Esophagus muscularis mucosa (tissue), 4 donors: Measurements from ENCODE around the gene RFFL. TPM values are rescaled to one million over a fixed set of nuclear protein-coding genes. Genes with fewer than 3 reads are reported as not detected.
"Not testable (repeated sequence)": the region's sequence is repeated elsewhere in the genome, so short reads cannot be mapped to it uniquely, and the experiment has no call there.

ENCODE experiments used
- DNase-seq: peaks from one replicate; pipeline ENCODE4 v3.0.0-alpha.2; 2017; ENCODE audit errors: extremely low spot score
- H3K27ac ChIP-seq, 4 donors: fragments of 200-600 bp; sonication (generic); replicated peaks in 1 of 4; 1 replicate in 3 of 4; 2 replicates in 1 of 4; pipeline ENCODE4 v1.5.1; 2016 to 2019; ENCODE audit warnings: mild to moderate bottlenecking in 1 of 4
- H3K27me3 ChIP-seq, 4 donors: fragments of 200-600 bp; sonication (generic); one replicate each; pipeline versions ENCODE4 v1.5.1 to v1.6.0; 2016 to 2019
- H3K36me3 ChIP-seq, 4 donors: fragments of 200-600 bp; sonication (generic); one replicate each; pipeline ENCODE4 v1.5.1; 2016 to 2019
- H3K4me1 ChIP-seq, 4 donors: fragments of 200-600 bp; sonication (generic); one replicate each; pipeline ENCODE4 v1.5.1; 2016 to 2019
- H3K4me3 ChIP-seq, 4 donors: fragments of 200-600 bp; sonication (generic); 1 replicate in 2 of 4; 2 replicates in 2 of 4; pipeline ENCODE4 v1.5.1; 2016 to 2019; ENCODE audit warnings: mild to moderate bottlenecking in 4 of 4, moderate library complexity in 1 of 4
- H3K9me3 ChIP-seq, 4 donors: fragments of 200-600 bp; sonication (generic); 1 replicate in 3 of 4; 2 replicates in 1 of 4; pipeline ENCODE4 v1.5.1; 2016 to 2019
- CTCF ChIP-seq, 3 experiments: fragments of 200-600 bp in 2 of 3; fragments of 450-650 bp in 1 of 3; sonication (generic) in 2 of 3; IDR thresholded peaks; one replicate each; pipeline ENCODE4 v1.5.1; 2017 to 2019; ENCODE audit warnings: antibody characterized with exemption in 3 of 3, mild to moderate bottlenecking in 2 of 3, moderate library complexity in 1 of 3
- EP300 ChIP-seq: sonication (generic); formaldehyde crosslinking; IDR thresholded peaks from one replicate; pipeline ENCODE4 v1.6.1; 2017; ENCODE audit warnings: antibody characterized with exemption
- POLR2A ChIP-seq: fragments of 450-650 bp; IDR thresholded peaks from one replicate; pipeline ENCODE4 v1.6.1; 2017; ENCODE audit warnings: antibody characterized with exemption, moderate library complexity, mild to moderate bottlenecking, low read depth
- POLR2AphosphoS5 ChIP-seq, 2 donors: sonication (generic); formaldehyde crosslinking; IDR thresholded peaks; one replicate each; pipeline ENCODE4 v1.6.1; 2017; ENCODE audit warnings: antibody characterized with exemption in 2 of 2
- WGBS: methylation state at CpG from one replicate; pipeline ENCODE4 v1.1.5; 2018; 5-methylcytosine and 5-hydroxymethylcytosine counted together
- intact Hi-C: fragments of 100-400 bp; cut with DNase I; formaldehyde crosslinking; loops from one replicate; pipeline ENCODE4 v1.15.1; 2023
- total RNA-seq, 4 donors: library from RNA; depleted of rRNA; stranded (reverse); fragments of >200 nt; gene quantifications; one replicate each; pipeline versions ENCODE4 v1.1.0 to v1.2.1, GENCODE V29; 2016

RFFL gene
- total RNA-seq, 4 donors from 2014 or later = 19.5 to 40.9 (median 33.3) TPM

GRCh38 chr17:35101036-35101435 lies 37.5 kb upstream of the RFFL start:
- no peak overlapping the region for H3K27ac ChIP-seq
- no peaks in the 10 kb centered on the region for H3K4me1 ChIP-seq
- no peaks in the 10 kb centered on the region for H3K27me3 ChIP-seq
- no peak for DNase-seq
- TF ChIP-seq EP300 (no peak), POLR2A (no peak), CTCF (IDR thresholded peaks at IDR 0.05) (no peak), POLR2AphosphoS5 (IDR thresholded peaks at IDR 0.05) (no peak)
- H3K9me3 ChIP-seq = no peaks in the 10 kb centered on the region
- peaks cover 17 to 88% (median 62%) of the 10 kb centered on the region in 4 donors for H3K36me3 ChIP-seq
- intact Hi-C loops = no loop called here
- no peak overlapping the region for H3K4me3 ChIP-seq
- 95% methylated on average over 14 of the region's 14 CpGs for WGBS

GRCh38 chr17:35099908-35100307 lies 36.4 kb upstream of the RFFL start:
- peaks cover 17 to 78% (median 52%) of the 10 kb centered on the region in 4 donors for H3K36me3 ChIP-seq
- intact Hi-C loops = no loop called here
- H3K27me3 ChIP-seq = no peaks in the 10 kb centered on the region
- TF ChIP-seq POLR2A = no peak
- no peak for TF ChIP-seq CTCF (IDR thresholded peaks at IDR 0.05)
- no peak for TF ChIP-seq EP300
- no peak for TF ChIP-seq POLR2AphosphoS5 (IDR thresholded peaks at IDR 0.05)
- DNase-seq = no peak
- H3K4me1 ChIP-seq = no peaks in the 10 kb centered on the region
- no peaks in the 10 kb centered on the region for H3K9me3 ChIP-seq
- no peak overlapping the region for H3K4me3 ChIP-seq
- H3K27ac ChIP-seq = no peak overlapping the region
- 77% methylated on average over 3 of the region's 3 CpGs for WGBS

- Histone ChIP-seq H3K4me1 (no peaks in the 10 kb centered on the region), H3K27ac (no peak overlapping the region), H3K4me3 (no peak overlapping the region), H3K9me3 (no peaks in the 10 kb centered on the region), H3K36me3 (peaks cover 12 to 56% (median 38%) of the 10 kb centered on the region in 4 donors), H3K27me3 (no peaks in the 10 kb centered on the region)
- intact Hi-C loops = no loop called here
- no peak for DNase-seq
- TF ChIP-seq EP300 (no peak), POLR2AphosphoS5 (IDR thresholded peaks at IDR 0.05) (no peak), CTCF (IDR thresholded peaks at IDR 0.05) (no peak), POLR2A (no peak)
- 83% methylated on average over 2 of the region's 2 CpGs for WGBS
These were observed 34.3 kb upstream of the RFFL start for GRCh38 chr17:35097776-35098175.

GRCh38 chr17:35095741-35096140 lies 32.2 kb upstream of the RFFL start:
- Histone ChIP-seq H3K27ac (no peak overlapping the region), H3K36me3 (peaks cover 12 to 36% (median 20%) of the 10 kb centered on the region in 4 donors), H3K4me3 (no peak overlapping the region), H3K9me3 (no peaks in the 10 kb centered on the region), H3K4me1 (no peaks in the 10 kb centered on the region), H3K27me3 (no peaks in the 10 kb centered on the region)
- intact Hi-C loops = no loop called here
- DNase-seq = no peak
- TF ChIP-seq POLR2A (no peak), EP300 (no peak), CTCF (IDR thresholded peaks at IDR 0.05) (no peak), POLR2AphosphoS5 (IDR thresholded peaks at IDR 0.05) (no peak)
- 100% methylated on average over 1 of the region's 1 CpG for WGBS

- no peak for DNase-seq
- Histone ChIP-seq H3K36me3 (peaks cover 7 to 28% (median 12%) of the 10 kb centered on the region in 4 donors), H3K4me1 (peaks cover 0 to 2% (median under 1%) of the 10 kb centered on the region in 4 donors), H3K4me3 (no peak overlapping the region), H3K9me3 (no peaks in the 10 kb centered on the region), H3K27me3 (no peaks in the 10 kb centered on the region), H3K27ac (no peak overlapping the region)
- TF ChIP-seq EP300 (no peak), POLR2A (no peak), CTCF (IDR thresholded peaks at IDR 0.05) (no peak), POLR2AphosphoS5 (IDR thresholded peaks at IDR 0.05) (no peak)
- intact Hi-C loops = no loop called here
- WGBS = 79% methylated on average over 2 of the region's 2 CpGs
These were observed 31.4 kb upstream of the RFFL start for GRCh38 chr17:35094902-35095301.

GRCh38 chr17:35090707-35091106 lies 27.2 kb upstream of the RFFL start:
- intact Hi-C loops, H3K27ac ChIP-seq, H3K27me3 ChIP-seq, H3K36me3 ChIP-seq, H3K9me3 ChIP-seq, DNase-seq, H3K4me3 ChIP-seq: not testable (repeated sequence)
- peaks cover 13 to 28% (median 26%) of the 10 kb centered on the region in 4 donors for H3K4me1 ChIP-seq
- WGBS = 86% methylated on average over 11 of the region's 11 CpGs
